HG02852 (cell line): ENCODE data around the gene ACE2.
A peak's percentile ranks its signal among the peaks of the same experiment; 100 is the strongest.

Source experiments
- ATAC-seq: cut with Tn5 transposase; IDR thresholded peaks from one replicate; pipeline ENCODE4 v1.9.1; 2021; ENCODE audit warnings: mild to moderate bottlenecking, moderate library complexity; ENCODE audit not compliant: unreplicated experiment

ACE2 gene

GRCh38 chrX:15600745-15601144, at the start of gene ACE2:
Gene ACE2 (minus strand): TSS chrX:15600960. CDS start chrX:15600911, 49 bp downstream.
- ATAC-seq: no peak

GRCh38 chrX:15647510-15647909, 46.8 kb upstream of the ACE2 start:
- peak; percentile 61 for ATAC-seq

- no peak for ATAC-seq
These were observed 45.8 kb upstream of the ACE2 start for GRCh38 chrX:15646543-15646942.

- ATAC-seq: no peak
These were observed 45.3 kb upstream of the ACE2 start for GRCh38 chrX:15646031-15646430.

GRCh38 chrX:15645266-15645665, 44.5 kb upstream of the ACE2 start:
- no peak for ATAC-seq

GRCh38 chrX:15644560-15644872, 43.8 kb upstream of the ACE2 start:
- ATAC-seq: no peak

GRCh38 chrX:15643786-15644559, 43.2 kb upstream of the ACE2 start:
- ATAC-seq: no peak

- no peak for ATAC-seq
These were observed 30.9 kb upstream of the ACE2 start for GRCh38 chrX:15631637-15632036.

GRCh38 chrX:15623054-15623453, 22.3 kb upstream of the ACE2 start:
- ATAC-seq: no peak

- no peak for ATAC-seq
These were observed 18.4 kb upstream of the ACE2 start for GRCh38 chrX:15619053-15619755.

- ATAC-seq: no peak
These were observed 16.4 kb upstream of the ACE2 start for GRCh38 chrX:15617111-15617510.

- no peak for ATAC-seq
These were observed 15.8 kb upstream of the ACE2 start for GRCh38 chrX:15616531-15616930.

GRCh38 chrX:15607067-15607466, 6.3 kb upstream of the ACE2 start:
- ATAC-seq: no peak

- no peak for ATAC-seq
These were observed 5.4 kb upstream of the ACE2 start for GRCh38 chrX:15606136-15606535.

GRCh38 chrX:15605226-15605625, 4.5 kb upstream of the ACE2 start:
- no peak for ATAC-seq

- no peak for ATAC-seq
These were observed 2.0 kb upstream of the ACE2 start for GRCh38 chrX:15602761-15603160.

GRCh38 chrX:15601932-15602331, 1.2 kb upstream of the ACE2 start:
- ATAC-seq: no peak

GRCh38 chrX:15600049-15600448, 711 bp downstream of the ACE2 start:
- no peak for ATAC-seq

GRCh38 chrX:15599461-15599860, 1.3 kb downstream of the ACE2 start:
- ATAC-seq: no peak

GRCh38 chrX:15598026-15598425, 2.7 kb downstream of the ACE2 start:
- ATAC-seq: no peak

GRCh38 chrX:15594371-15594770, 6.4 kb downstream of the ACE2 start:
- ATAC-seq: no peak
